NCI-H526 (cell line): ENCODE measurements around the gene OXLD1.

Experiments
- DNase-seq, 2 experiments: peaks; one replicate each; lab custom pipeline; 2025; lab: John Stamatoyannopoulos, UW

Gene OXLD1

DNA sequence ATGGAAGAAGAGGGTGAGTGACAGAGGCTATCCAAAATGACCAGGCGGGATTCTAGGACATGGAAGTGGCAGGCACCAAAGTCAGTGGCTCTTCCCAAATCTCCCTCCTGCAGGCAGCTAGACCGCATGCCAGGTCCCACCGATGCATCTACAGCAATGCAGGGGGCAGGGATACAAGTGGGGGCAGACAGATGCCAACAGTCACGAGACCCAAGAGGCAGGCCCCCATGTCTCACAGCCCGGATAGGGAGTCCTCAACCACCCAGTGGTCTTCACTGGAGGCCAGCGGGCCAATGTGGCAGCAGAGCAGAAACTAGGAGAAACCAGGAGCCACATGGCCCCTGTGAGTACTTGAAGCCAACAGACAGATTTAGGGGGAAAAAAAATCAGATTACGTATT is 49.5 kb downstream of the OXLD1 start:
- no peak for DNase-seq

DNA sequence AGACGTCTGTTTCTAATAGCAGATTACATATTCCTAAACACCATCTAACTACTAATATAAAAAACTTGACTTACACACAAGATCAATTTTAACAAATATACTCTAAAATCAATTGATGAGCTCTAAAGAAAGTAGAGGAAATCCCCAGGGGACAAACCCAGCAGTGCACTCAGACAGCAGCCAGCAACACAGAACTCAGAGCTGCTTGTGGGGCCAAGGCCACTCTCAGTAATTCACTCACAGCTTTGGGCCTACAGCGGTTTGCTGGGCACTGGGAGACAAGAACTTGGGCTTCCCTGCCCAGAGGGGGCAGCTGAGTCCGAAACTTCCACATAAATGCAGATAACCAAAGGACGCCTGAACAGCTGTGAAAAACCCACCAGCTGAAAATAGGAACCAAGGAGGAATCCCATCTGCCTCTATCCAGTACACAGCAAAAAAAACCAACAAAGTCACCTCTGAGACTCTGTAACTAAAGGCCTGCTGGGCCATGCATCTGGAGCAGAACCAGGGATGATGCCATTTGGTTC is 50.9 kb downstream of the OXLD1 start:
- DNase-seq: no peak
